Psoas muscle (tissue), 8 donors: ENCODE results near the gene RDM1. TPM values are rescaled to one million over a fixed set of nuclear protein-coding genes. Genes with fewer than 3 reads are reported as not detected.
A peak's percentile ranks its signal among the peaks of the same experiment; 100 is the strongest.
"Not testable (repeated sequence)": the region's sequence is repeated elsewhere in the genome, so short reads cannot be mapped to it uniquely, and the experiment has no call there.

Source experiments
- ATAC-seq, 4 donors: fragments of 200-7000 bp; cut with Tn5 transposase; one replicate each; pipeline ENCODE4 v1.9.1; 2020; ENCODE audit warnings: moderate library complexity in 3 of 4, mild to moderate bottlenecking in 2 of 4
- DNase-seq, 2 donors: peaks; one replicate each; pipeline ENCODE4 v3.0.0-alpha.2; 2020
- H3K27ac ChIP-seq: fragments of 200-600 bp; one replicate; pipeline ENCODE4 v1.8.0; 2022
- H3K27me3 ChIP-seq, 3 donors: fragments of 200-600 bp in 1 of 3; one replicate each; pipeline versions ENCODE4 v1.6.1 to v1.8.0; 2013 to 2022; ENCODE audit warnings: low read length in 2 of 3, mild to moderate bottlenecking in 2 of 3, moderate library complexity in 1 of 3; ENCODE audit not compliant: insufficient read depth in 3 of 3
- H3K36me3 ChIP-seq, 2 donors: fragments of 200-600 bp in 1 of 2; one replicate each; pipeline versions ENCODE4 v1.6.1 to v1.8.0; 2013 to 2022; ENCODE audit warnings: low read depth in 1 of 2, mild to moderate bottlenecking in 1 of 2, moderate library complexity in 1 of 2; ENCODE audit not compliant: insufficient read depth in 1 of 2
- H3K4me1 ChIP-seq: fragments of 200-600 bp; one replicate; pipeline ENCODE4 v1.8.0; 2022
- H3K4me3 ChIP-seq: fragments of 200-600 bp; one replicate; pipeline ENCODE4 v1.8.0; 2022; ENCODE audit warnings: mild to moderate bottlenecking
- H3K9me3 ChIP-seq: fragments of 200-600 bp; one replicate; pipeline ENCODE4 v1.8.0; 2022
- WGBS, 3 donors: extraction: QIAGEN DNeasy Blood & Tissue Kit; methylation state at CpG; one replicate each; pipeline versions ENCODE4 v1.1.6 to v1.1.7; 2013; 5-methylcytosine and 5-hydroxymethylcytosine counted together
- intact Hi-C, 2 donors: fragments of 100-400 bp; cut with DNase I; formaldehyde crosslinking; loops; one replicate each; pipeline versions ENCODE4 v1.11.0 to v1.14.2; 2022
- polyA plus RNA-seq, 3 donors: library from polyadenylated mRNA; stranded (reverse); fragments of 200-250 nt; gene quantifications; one replicate each; pipeline ENCODE4 v1.2.3, GENCODE V29; 2013
- total RNA-seq, 4 donors: library from RNA; stranded (reverse); fragmentation: NEBNext Ultra II Directional in 2 of 4; extraction: Animal tissue kit (Norgen Biotek cat#: 25700) in 2 of 4; gene quantifications; one replicate each; pipeline versions ENCODE4 v1.2.1 to v1.2.4, GENCODE V29; 2021 to 2023
- TF ChIP-seq, protein P1 (sequence below): fragments of 200-600 bp; IDR thresholded peaks from one replicate; pipeline ENCODE4 v1.8.0; 2022; ENCODE audit warnings: antibody characterized with exemption
- donor health status: healthy with polysubstance abuse.
- donor health status: DM: no; HTN: no; CAD: no; lungs with moderate emphysema.
- donor health status: Bipolar disorder and iron deficiency.
- donor health status: healthy.
- donor health status: DM: yes; HTN: yes; CAD: no.
- donor health status: DM: no; HTN: no; CAD: no.
- donor health status: DM: no; HTN: no; CAD: no.
- donor health status: DM: yes; HTN: yes; CAD: no.

RDM1 gene
- total and polyA plus RNA-seq, 7 donors = not detected

GRCh38 chr17:35948092-35948491 is 17.5 kb upstream of the RDM1 start:
- TF ChIP-seq, protein P1, sequence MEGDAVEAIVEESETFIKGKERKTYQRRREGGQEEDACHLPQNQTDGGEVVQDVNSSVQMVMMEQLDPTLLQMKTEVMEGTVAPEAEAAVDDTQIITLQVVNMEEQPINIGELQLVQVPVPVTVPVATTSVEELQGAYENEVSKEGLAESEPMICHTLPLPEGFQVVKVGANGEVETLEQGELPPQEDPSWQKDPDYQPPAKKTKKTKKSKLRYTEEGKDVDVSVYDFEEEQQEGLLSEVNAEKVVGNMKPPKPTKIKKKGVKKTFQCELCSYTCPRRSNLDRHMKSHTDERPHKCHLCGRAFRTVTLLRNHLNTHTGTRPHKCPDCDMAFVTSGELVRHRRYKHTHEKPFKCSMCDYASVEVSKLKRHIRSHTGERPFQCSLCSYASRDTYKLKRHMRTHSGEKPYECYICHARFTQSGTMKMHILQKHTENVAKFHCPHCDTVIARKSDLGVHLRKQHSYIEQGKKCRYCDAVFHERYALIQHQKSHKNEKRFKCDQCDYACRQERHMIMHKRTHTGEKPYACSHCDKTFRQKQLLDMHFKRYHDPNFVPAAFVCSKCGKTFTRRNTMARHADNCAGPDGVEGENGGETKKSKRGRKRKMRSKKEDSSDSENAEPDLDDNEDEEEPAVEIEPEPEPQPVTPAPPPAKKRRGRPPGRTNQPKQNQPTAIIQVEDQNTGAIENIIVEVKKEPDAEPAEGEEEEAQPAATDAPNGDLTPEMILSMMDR = no peak
- H3K36me3 ChIP-seq = no peaks in the 10 kb centered on the region
- no peaks in the 10 kb centered on the region for H3K9me3 ChIP-seq
- peaks cover 0 to 2% (median 0%) of the 10 kb centered on the region in 3 donors for H3K27me3 ChIP-seq
- no peaks in the 10 kb centered on the region for H3K4me1 ChIP-seq
- WGBS, 3 donors = 90 to 93% (median 90%) methylated on average over 7 of the region's 7 CpGs
- no peak for ATAC-seq
- H3K4me3 ChIP-seq = no peak overlapping the region
- intact Hi-C loops = no loop called here
- DNase-seq = no peak
- no peak overlapping the region for H3K27ac ChIP-seq

DNA sequence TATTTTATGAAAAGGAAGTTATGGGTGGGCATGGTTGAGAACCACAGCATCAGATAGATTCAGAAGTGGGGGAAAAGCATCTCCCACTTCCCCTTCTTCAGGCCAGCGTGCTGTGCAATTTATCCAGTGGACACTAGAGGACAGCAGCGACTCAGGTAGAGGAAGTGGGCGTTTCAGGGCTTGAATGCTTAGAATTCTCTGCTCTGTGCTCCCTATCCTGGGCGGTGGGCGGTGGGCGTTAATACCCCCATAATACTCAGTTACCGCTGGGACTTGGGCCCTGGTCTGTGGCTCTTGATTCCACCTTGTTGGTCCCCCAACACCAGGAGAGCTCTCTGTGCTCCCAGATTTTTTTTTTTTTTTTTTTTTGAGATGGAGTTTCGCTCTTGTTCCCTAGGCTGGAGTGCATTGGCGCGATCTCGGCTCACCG is 16.6 kb upstream of the RDM1 start:
- Histone ChIP-seq H3K27me3 (peaks cover 0 to 2% (median 0%) of the 10 kb centered on the region in 3 donors), H3K4me1 (no peaks in the 10 kb centered on the region), H3K36me3 (no peaks in the 10 kb centered on the region), H3K9me3 (no peaks in the 10 kb centered on the region), H3K27ac (no peak overlapping the region), H3K4me3 (no peak overlapping the region)
- ATAC-seq = no peak
- TF ChIP-seq, protein P1 = peak; percentile 45
- intact Hi-C loops = no loop called here
- WGBS, 3 donors = 33% methylated on average over 12 of the region's 12 CpGs
- DNase-seq = no peak

DNA sequence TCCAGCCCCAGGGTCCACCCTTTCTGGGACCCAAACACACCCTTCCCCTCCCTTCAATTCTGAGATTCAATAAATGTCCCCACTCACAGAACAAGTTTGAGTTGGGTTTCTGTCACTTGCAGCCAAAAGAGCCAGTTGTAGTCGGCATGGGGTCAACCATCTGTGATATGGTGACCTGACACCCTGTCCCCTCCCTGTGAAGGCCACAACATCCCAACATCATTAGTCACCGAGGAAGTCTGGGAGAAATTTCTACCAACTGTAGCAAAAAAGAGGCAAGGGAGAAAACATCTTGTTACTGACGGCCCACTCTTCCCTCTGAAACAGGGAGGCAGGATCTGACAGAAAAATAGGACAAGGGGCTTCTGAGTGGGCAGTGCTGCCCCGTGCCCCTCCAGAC is 13.6 kb upstream of the RDM1 start:
- Histone ChIP-seq H3K4me3 (no peak overlapping the region), H3K27me3 (peaks cover 0 to 2% (median 0%) of the 10 kb centered on the region in 3 donors), H3K4me1 (no peaks in the 10 kb centered on the region), H3K27ac (no peak overlapping the region), H3K36me3 (no peaks in the 10 kb centered on the region), H3K9me3 (no peaks in the 10 kb centered on the region)
- ATAC-seq = no peak
- TF ChIP-seq, protein P1 = no peak
- intact Hi-C loops = no loop called here
- 59 to 77% (median 67%) methylated on average over 4 of the region's 4 CpGs for WGBS, 3 donors
- DNase-seq = no peak

DNA sequence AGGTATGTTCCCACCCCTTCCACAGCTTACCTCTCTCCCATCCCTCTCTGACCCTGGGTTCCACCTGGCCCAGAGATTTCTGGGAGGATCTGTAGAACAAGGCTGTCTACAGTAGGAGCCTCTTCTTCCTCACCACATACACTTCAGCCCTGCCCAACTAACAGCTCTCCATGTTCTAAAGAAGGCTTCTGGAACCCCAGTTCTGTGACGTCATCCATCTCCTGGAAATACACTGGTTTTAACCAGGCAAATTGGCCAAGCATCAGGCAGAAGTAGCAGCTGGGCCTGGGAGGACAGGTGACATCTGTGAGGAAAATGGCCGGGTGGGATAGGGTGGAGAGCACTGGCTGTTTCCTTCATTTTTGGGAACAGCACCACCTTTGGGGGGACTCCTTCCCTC is 13.0 kb upstream of the RDM1 start, which contains the start of gene LYZL6:
TSS of gene LYZL6 (minus strand) at position 177 of the 400 bp plus-strand sequence. CDS start 4,357 bp downstream, outside the sequence.
- Histone ChIP-seq H3K27me3 (peaks cover 0 to 2% (median 0%) of the 10 kb centered on the region in 3 donors), H3K27ac (no peak within 1 kb of the TSS), H3K36me3 (no peaks in the 10 kb centered on the region), H3K4me1 (no peaks in the 10 kb centered on the region), H3K4me3 (no peak within 1 kb of the TSS), H3K9me3 (no peaks in the 10 kb centered on the region)
- TF ChIP-seq, protein P1 = no peak
- no peak for DNase-seq
- ATAC-seq = no peak
- WGBS, 3 donors = 27 to 47% (median 39%) methylated on average over 2 of the region's 2 CpGs
- intact Hi-C loops = no loop called here

GRCh38 chr17:35942588-35943186 is 12.1 kb upstream of the RDM1 start:
- Histone ChIP-seq H3K27ac (no peak overlapping the region), H3K9me3 (no peaks in the 10 kb centered on the region), H3K4me3 (no peak overlapping the region), H3K36me3 (no peaks in the 10 kb centered on the region), H3K4me1 (no peaks in the 10 kb centered on the region), H3K27me3 (peaks cover 0 to 2% (median 0%) of the 10 kb centered on the region in 3 donors)
- 45 to 57% (median 56%) methylated on average over 9 of the region's 9 CpGs for WGBS, 3 donors
- DNase-seq (no peak), ATAC-seq (no peak)
- TF ChIP-seq, protein P1 = no peak
- intact Hi-C loops = no loop called here

DNA sequence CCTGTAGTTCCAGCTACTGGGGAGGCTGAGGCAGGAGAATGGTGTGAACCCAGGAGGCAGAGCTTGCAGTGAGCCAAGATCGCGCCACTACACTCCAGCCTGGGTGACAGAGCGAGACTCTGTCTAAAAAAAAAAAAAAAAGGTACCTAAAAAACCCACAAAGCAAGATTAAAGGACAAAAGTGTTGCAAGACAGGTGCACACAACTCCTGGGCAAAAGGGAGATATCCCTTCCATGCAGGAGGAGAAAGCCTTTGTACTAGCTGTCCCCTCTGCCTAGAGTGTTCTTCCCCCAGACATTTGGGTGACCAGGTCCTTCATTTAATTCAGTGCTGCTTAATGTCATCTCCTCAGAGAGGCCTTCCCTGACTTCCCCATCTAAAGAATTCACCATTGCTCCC is 7.9 kb upstream of the RDM1 start:
- DNase-seq, H3K27ac ChIP-seq, H3K27me3 ChIP-seq, H3K36me3 ChIP-seq, H3K4me3 ChIP-seq, H3K9me3 ChIP-seq, ATAC-seq, H3K4me1 ChIP-seq, intact Hi-C loops: not testable (repeated sequence)
- WGBS, 3 donors = 91 to 100% (median 100%) methylated on average over 3 of the region's 3 CpGs
